LHCN-M2 (cell line): ENCODE data around the gene ECHS1. TPM values are rescaled to one million over a fixed set of nuclear protein-coding genes. Genes with fewer than 3 reads are reported as not detected.
A peak's percentile ranks its signal among the peaks of the same experiment; 100 is the strongest.
"Not testable (repeated sequence)": the region's sequence is repeated elsewhere in the genome, so short reads cannot be mapped to it uniquely, and the experiment has no call there.

Experiments used
- DNase-seq: peaks from one replicate; pipeline ENCODE4 v3.0.0-alpha.2; 2012; ENCODE audit warnings: low read depth
- total RNA-seq: library from RNA; depleted of rRNA; stranded (reverse); fragments of >200 nt; gene quantifications from 2 replicates; pipeline ENCODE4 v1.2.3, GENCODE V29; 2014; rRNA removed

Gene ECHS1
- total RNA-seq, 1 experiment from 2014 or later, result 117 TPM

DNA sequence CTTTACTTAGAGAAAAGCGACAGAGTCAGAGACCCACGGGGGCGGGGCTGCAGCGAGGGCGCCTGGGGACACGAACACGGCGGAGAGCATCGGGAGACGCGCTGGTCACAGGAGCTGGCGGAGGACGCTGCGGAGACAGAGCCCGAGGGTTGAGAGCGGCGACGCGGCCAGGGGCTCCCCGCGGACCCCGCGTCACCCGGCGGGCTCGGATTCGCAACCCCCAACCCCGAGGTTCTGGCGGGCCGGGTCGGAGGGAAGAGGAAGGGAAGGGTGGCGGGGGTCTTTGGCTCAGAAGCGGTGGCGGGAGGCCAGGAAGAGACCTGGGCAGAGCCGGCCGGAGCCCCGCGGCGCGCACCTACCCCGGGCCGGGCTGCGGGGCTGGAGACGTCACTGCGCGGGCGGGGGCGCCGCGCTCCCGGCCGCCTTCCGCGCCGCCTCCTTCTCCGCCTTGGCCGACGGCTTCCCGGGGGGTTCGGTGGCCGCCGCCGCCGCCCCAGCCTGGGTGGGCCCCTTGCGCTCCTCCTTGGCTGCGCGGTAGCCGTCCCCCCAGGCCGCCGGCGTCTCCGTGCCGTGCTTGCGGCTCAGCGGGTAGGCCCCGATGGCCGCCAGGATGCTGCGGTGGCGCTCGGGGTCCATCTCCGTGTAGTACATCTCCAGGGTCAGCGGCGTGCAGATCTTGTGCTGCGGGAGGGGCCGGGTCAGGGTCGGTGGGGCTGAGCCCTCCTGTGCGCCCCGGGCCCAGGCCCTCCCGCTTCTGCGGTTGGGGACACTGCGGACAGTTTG is 47.5 kb downstream of the ECHS1 start:
- no peak for DNase-seq

DNA sequence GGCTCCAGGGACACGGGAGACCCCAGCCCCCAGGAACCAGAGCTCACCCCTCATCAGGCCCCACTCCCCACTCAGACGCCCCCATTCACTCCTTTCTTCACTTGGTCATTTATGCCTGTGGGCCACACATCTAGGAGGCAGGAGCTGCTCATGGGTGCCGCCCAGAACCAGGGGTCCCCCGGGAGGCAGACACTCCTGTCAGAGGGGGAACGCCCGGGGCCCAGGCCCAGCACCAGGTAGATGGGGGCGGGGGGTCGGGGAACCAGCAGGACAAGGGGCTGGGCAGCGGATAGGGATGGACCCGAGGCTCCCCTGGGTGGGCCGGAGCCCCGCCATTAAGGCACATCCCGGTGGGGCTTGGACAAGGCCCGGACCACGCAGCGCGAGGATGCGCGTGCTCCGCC is 48.3 kb downstream of the ECHS1 start:
- DNase-seq, result no peak

DNA sequence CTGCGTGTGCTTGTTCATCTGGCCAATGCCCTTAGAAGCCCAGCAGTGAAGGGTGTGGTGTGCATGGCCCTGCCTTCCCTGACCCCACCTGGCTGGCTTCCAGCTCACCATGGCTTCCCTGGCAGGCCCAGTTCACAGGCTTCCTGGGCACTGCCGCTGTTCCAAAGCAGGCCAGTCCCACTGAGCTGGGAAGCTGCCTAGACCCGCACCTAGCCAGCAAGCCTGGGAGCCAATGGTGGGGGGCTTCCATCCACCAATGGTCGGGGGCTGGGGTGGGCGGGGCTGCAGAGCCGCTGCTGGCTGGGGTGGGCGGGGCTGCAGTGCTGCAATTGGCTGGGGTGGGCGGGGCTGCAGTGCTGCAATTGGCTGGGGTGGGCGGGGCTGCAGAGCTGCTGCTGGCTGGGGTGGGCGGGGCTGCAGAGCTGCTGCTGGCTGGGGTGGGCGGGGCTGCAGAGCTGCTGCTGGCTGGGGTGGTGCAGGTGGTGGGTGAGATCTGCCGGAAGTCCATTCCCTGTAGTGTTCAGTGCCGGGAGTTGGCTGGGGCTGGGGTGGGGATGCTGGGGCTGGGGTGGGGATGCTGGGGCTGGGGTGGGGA is 48.9 kb downstream of the ECHS1 start:
- DNase-seq, result peak; percentile 25

DNA sequence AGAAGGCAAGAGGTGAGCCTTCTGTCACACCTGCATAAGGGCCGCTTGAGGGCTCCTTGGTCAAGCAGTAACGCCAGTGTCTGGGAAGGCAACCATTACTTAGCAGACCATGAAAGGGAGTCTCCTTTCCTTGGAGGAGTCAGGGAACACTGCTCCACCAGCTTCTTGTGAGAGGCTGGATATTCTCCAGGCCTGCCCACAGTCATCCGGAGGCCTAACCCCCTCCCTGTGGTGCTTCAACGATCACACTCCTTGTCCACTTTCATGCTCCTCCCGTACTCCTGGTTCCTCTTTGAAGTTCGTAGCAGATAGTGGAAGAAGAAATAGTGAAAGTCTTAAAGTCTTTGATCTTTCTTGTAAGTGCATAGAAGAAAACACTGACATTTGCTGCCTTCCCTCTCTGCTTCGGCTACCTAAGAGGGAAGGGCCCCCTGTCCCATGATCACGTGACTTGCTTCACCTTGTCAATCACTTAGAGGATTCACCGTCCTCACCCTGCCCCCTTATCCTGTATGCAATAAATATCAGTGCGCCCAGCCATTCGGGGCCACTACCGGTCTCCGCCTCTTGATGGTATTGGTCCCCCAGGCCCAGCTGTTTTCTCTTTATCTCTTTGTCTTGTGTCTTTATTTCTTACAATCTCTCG is 51.0 kb downstream of the ECHS1 start:
- DNase-seq, result not testable (repeated sequence)

DNA sequence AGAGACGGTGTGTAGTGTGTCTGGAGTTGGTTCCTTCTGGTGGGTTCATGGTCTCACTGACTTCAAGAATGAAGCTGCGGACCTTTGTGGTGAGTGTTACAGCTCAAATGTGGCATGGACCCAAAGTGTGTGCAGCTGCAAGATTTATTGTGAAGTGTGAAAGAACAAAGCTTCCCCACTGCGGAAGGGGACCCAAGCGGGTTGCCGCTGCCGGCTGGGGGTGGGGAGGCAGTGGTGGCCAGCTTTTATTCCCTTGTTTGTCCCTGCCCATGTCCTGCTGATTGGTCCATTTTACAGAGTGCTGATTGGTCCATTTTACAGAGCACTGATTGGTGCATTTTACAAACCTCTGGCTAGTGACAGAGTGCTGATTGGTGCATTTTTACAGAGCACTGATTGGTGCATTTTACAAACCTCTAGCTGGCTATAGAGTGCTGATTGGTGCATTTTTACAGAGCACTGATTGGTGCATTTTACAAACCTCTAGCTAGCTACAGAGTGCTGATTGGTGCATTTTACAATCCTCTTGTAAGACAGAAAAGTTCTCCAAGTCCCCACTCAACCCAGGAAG is 52.2 kb downstream of the ECHS1 start:
- DNase-seq, result peak; percentile 10

DNA sequence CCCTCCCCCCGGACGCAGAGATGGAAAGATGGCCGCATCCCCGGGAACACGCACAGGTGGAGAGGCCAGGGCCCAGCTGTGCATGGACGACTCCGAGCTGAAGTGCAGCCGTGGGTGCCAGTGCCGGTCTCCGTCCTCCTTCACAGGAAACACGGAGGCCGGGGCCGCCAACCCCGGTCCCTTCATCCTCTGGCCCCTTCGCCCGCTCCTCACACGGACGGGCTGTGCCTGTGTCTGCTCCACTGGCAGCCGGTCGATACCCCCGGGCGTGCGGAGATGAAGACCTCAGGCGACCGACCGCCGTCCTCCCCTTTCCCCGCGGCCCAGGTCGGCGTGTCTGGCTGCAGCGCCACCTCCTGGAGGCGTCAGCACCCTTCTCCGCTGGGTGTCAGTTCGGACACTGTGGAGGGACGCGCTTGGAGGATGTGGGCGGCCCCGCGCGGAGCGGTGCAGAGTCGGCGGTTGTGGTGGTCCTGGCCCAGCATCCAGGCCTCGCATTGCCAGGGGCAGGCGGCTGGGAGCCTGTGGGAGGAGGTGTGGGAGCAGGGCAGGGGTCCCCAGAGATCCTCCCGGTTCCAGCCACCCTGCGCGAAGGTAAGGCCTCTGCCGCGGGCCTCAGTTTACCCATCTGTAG is 54.5 kb downstream of the ECHS1 start:
- peak; percentile 28 for DNase-seq

DNA sequence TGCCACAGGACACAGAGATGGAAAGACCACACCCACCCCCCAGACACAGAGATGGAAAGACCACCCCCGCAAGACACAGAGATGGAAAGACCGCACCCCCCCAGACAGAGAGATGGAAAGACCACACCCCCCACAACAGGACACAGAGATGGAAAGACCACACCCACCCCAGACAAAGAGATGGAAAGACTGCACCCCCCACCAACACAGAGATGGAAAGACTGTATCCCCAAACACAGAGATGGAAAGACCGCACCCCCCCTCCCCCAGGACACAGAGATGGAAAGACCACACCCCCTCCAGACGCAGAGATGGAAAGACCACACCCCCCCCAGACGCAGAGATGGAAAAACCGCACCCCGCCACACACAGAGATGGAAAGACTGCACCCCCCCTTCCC is 56.4 kb downstream of the ECHS1 start:
- no peak for DNase-seq

DNA sequence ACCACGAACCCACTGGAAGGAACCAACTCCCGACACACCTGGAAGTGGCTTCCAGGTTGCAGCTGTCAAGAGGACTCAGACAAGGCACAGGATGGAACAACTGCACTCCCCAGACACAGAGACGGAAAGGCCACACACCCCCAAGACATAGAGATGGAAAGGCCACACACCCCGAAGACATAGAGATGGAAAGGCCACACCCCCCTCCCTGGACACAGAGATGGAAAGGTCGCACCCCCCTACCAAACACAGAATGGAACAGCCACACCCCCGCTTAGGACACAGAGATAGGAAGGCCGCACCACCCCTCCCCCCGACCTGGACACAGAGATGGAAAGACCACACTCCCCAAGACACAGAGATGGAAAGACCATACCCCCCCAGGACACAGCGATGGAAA is 56.9 kb downstream of the ECHS1 start:
- DNase-seq, result no peak

DNA sequence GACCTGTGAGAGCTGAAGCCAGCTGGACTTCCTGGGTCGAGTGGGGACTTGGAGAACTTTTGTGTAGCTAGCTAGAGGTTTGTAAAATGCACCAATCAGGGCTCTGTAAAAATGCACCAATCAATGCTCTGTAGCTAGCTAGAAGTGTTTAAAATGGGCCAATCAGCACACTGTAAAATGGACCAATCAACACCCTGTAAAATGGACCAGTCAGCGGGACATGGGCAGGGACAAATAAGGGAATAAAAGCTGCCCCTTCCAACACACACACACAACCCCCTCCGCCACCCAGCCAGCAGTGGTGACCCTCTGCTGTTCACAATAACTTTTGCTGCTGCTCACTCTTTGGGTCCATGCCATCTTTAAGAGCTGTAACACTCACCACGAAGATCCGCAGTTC is 57.3 kb downstream of the ECHS1 start:
- DNase-seq, result peak; percentile 39

DNA sequence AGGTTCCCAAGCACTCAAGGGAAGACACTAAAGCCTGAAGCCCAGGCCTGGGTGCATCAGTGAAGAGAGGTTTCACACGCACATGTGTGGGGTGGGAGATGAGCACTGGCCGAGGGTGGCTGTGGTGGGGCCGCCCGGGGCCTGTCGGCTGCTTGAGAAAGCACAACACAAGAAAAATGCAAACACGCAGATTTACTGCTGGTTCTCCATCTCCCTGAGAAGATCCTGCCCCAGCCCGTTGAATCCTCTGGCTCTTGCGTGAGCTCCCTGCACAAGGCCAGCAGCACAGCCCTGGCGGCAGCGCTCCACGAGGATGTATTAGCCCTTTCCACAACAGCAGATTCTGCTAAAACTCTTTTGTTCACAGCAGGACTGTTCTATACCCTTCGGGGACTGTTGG is 58.2 kb downstream of the ECHS1 start:
- DNase-seq, result no peak

DNA sequence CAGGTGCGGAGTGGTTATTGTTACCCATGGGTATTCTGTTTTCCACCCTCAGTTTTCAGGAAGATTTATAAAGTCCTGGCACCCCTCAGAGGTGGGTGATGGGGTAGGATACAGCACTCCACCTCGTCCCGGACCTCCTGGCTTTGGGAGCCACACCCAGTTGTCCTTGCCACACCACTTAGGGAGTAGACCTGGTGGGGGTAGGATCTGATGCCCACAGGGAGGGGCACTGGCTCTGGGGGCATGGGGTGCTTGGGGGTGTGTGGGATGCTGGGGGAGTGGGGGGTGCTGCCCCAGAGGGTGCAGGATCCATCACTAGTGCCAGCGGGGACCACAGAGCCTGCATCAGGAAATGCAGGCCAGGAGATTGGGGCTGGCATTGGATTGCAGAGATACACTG is 60.0 kb downstream of the ECHS1 start:
- DNase-seq, result no peak

DNA sequence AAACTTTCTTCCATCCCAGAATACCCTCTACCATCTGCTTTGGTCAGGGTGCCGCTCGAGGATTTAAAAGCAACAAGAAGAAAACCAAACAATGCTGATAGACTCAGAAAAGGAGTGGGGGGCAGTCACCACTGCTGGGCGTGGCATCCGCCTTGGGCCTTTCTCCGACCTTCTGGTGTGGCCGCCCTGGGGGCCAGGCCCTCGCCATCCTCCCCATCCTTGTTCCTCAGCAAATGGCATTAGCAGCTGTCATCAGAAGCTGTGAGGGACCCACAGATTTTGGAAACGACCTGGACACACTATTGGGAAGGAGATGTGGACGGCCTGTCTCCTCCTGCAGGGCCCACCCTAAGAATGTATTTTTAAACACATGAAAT is 60.4 kb downstream of the ECHS1 start:
- DNase-seq, result no peak

Other genes starting within 250 kb of the ECHS1 start
- gene KNDC1, start 213.1 kb downstream of the ECHS1 start, total RNA-seq, result 0.11 TPM in 1 of 2 replicates, not detected in the other
- not detected in 2 replicates for gene UTF1, start 143.1 kb downstream of the ECHS1 start, total RNA-seq
- not detected in 2 replicates for gene VENTX, start 135.5 kb downstream of the ECHS1 start, total RNA-seq
- 0.57 and 0.77 TPM in 2 replicates for gene ADAM8, start 96.5 kb downstream of the ECHS1 start, total RNA-seq
- gene TUBGCP2, start 64.5 kb downstream of the ECHS1 start, total RNA-seq, result 73.9 and 74.8 TPM in 2 replicates
- 26.9 and 33.8 TPM in 2 replicates for gene ZNF511, start 64.4 kb downstream of the ECHS1 start, total RNA-seq
- gene CALY, start 36.5 kb downstream of the ECHS1 start, total RNA-seq, result not detected in 2 replicates
- gene PRAP1, start 26.0 kb downstream of the ECHS1 start, total RNA-seq, result not detected in 2 replicates
- 20.1 and 21.2 TPM in 2 replicates for gene FUOM, start 15.3 kb downstream of the ECHS1 start, total RNA-seq
- 3.3 and 3.5 TPM in 2 replicates for gene PAOX, start 5.9 kb upstream of the ECHS1 start, total RNA-seq
- 25.3 and 28.5 TPM in 2 replicates for gene MTG1, start 20.8 kb upstream of the ECHS1 start, total RNA-seq
- 0.29 and 0.32 TPM in 2 replicates for gene SPRN, start 51.3 kb upstream of the ECHS1 start, total RNA-seq
- 0.57 and 1.0 TPM in 2 replicates for gene SCART1, start 80.6 kb upstream of the ECHS1 start, total RNA-seq
- gene CYP2E1, start 154.0 kb upstream of the ECHS1 start, total RNA-seq, result 0.52 and 1.1 TPM in 2 replicates
- not detected in 2 replicates for gene SYCE1, start 192.2 kb upstream of the ECHS1 start, total RNA-seq